SK-N-SH (cell line): ENCODE measurements around the gene FOCAD.

Experiments used
- CTCF ChIP-seq: fragments of 200-600 bp; sonication (generic); IDR thresholded peaks from 2 replicates; pipeline ENCODE4 v1.6.1; 2017; ENCODE audit warnings: antibody characterized with exemption, mild to moderate bottlenecking, moderate library complexity
- EP300 ChIP-seq, 2 experiments: IDR thresholded peaks; 2 replicates each; pipeline versions ENCODE4 v1.4.0 to v1.6.1; 2012; ENCODE audit warnings: borderline replicate concordance in 1 of 2, low read depth in 1 of 2, low read length in 1 of 2
- PBX3 ChIP-seq: IDR thresholded peaks from 2 replicates; pipeline ENCODE4; 2012
- RFX5 ChIP-seq: IDR thresholded peaks from 2 replicates; pipeline ENCODE4 v1.6.1; 2012; ENCODE audit warnings: mild to moderate bottlenecking, improper control_type of control experiment, low read length
- RXRA ChIP-seq: IDR thresholded peaks from 2 replicates; pipeline ENCODE4 v1.4.0; 2012; ENCODE audit warnings: low read depth, mild to moderate bottlenecking, borderline replicate concordance
- SIN3A ChIP-seq: IDR thresholded peaks from 2 replicates; pipeline ENCODE4 v1.6.1; 2012; ENCODE audit warnings: low read depth, mild to moderate bottlenecking, low read length, moderate library complexity, borderline replicate concordance

- TF ChIP-seq CTCF, result no peak
- no peak for TF ChIP-seq RXRA
- no peak for TF ChIP-seq RFX5
- no peak for TF ChIP-seq EP300 (IDR thresholded peaks at IDR 0.05; ENCODE audit: borderline replicate concordance in 1 of 2, low read depth in 1 of 2, low read length in 1 of 2)
- TF ChIP-seq PBX3, result no peak
- no peak for TF ChIP-seq SIN3A
Observed at GRCh38 chr9:20740929-20741582, 57.0 kb downstream of the FOCAD start.
